ENCODE results near the gene DGCR6L.
"Not testable (repeated sequence)": the region's sequence is repeated elsewhere in the genome, so short reads cannot be mapped to it uniquely, and the experiment has no call there.

The DGCR6L gene
- long read RNA-seq, donor 1, transcript DGCR6L-203 (4 exons, 935 nt) = minor isoform, 5 of 100 reads
- long read RNA-seq, donor 1, transcript DGCR6L-201 (5 exons, 1,154 nt) = major isoform, 95 of 100 reads
- long read RNA-seq, donor 1, partial matches to known transcripts = 0 of 100 reads
- long read RNA-seq, donor 1, other reads (novel, unspliced or antisense) = 0 of 100 reads
- long read RNA-seq, donor 2, transcript DGCR6L-201 (5 exons, 1,154 nt) = major isoform, 37 of 49 reads
- long read RNA-seq, donor 2, partial matches to known transcripts = 6 of 49 reads
- long read RNA-seq, donor 2, other reads (novel, unspliced or antisense) = 5 of 49 reads
- long read RNA-seq, donor 3, transcript DGCR6L-201 (5 exons, 1,154 nt) = major isoform, 33 of 34 reads
- long read RNA-seq, donor 3, partial matches to known transcripts = 0 of 34 reads
- long read RNA-seq, donor 3, other reads (novel, unspliced or antisense) = 0 of 34 reads
- long read RNA-seq, donor 4, transcript DGCR6L-201 (5 exons, 1,154 nt) = major isoform, 36 of 61 reads
- long read RNA-seq, donor 4, partial matches to known transcripts = 23 of 61 reads
- long read RNA-seq, donor 4, other reads (novel, unspliced or antisense) = 0 of 61 reads
- long read RNA-seq, donor 5, transcript DGCR6L-201 (5 exons, 1,154 nt) = major isoform, 65 of 66 reads
- long read RNA-seq, donor 5, partial matches to known transcripts = 0 of 66 reads
- long read RNA-seq, donor 5, other reads (novel, unspliced or antisense) = 0 of 66 reads
- long read RNA-seq, donor 6, transcript DGCR6L-201 (5 exons, 1,154 nt) = major isoform, 49 of 54 reads
- long read RNA-seq, donor 6, partial matches to known transcripts = 5 of 54 reads
- long read RNA-seq, donor 6, other reads (novel, unspliced or antisense) = 0 of 54 reads
- long read RNA-seq, donor 7, transcript DGCR6L-201 (5 exons, 1,154 nt) = major isoform, 73 of 73 reads
- long read RNA-seq, donor 7, partial matches to known transcripts = 0 of 73 reads
- long read RNA-seq, donor 7, other reads (novel, unspliced or antisense) = 0 of 73 reads
- long read RNA-seq, donor 8, transcript DGCR6L-201 (5 exons, 1,154 nt) = major isoform, 56 of 76 reads
- long read RNA-seq, donor 8, partial matches to known transcripts = 20 of 76 reads
- long read RNA-seq, donor 8, other reads (novel, unspliced or antisense) = 0 of 76 reads

DNA sequence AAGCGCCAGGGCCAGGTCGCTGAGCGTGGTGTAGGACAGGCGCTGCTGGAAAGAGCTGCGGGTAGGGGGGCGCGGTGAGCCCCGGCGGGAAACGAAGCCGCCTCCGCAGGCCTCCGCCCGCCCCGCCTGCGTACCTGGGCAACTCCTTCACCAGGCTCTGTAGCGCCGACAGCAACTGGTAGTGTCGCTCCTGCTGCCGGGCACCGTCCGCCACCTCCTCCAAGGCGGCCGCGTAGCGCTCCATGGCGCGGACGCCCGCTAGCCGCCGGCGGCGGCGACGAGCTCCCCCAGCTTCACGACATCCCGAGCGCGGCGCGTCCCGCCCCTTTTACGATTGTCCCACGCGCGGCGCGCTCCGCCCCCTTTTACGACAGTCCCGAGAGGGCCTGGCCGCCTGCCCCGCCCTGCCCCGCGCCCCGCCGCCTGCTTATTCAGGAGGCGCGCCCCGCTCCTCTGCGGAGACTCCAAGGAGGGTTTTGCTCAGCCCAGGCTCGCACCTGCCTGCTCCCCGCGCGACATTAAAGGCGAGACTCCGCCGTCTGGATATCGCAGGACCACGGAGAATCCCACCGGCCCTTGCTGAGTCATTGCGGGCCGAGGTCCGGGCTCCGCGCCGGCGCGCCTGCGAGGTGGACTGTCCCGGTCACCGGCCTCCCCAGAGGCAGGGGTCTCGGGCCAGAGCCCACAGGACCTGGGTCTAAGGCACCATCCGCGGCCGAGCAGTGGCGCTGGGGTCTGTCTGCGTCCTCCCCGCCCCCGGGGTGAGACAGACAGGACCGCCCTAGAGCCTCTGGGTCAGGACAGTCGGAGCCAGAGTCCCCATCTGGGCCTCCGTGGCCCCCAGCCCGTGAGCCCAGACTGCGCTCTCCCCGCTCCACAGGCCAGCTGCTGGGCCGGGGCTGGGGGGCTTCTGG, at the start of gene DGCR6L:
Gene DGCR6L, minus strand, starts transcription at position 316 of the 914 bp plus-strand sequence. Its CDS starts 72 bp downstream, at position 244.
- peak; percentile 93 for DNase-seq

DNA sequence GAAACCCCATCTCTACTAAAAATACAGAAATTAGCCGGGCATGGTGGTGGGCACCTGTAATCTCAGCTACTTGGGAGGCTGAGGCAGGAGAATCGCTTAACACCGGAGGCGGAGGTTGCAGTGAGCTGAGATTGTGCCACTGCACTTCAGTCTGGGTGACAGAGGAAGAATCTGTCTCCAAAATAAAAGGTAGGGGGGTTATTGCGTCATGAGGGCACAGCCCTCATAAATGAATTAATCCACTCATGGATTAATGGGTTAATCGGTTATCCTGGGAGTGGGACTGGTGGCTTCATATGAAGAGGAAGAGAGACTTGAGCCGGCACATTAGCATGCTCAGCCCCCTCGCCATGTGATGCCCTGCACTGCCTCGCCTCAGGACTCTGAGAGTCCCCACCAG, 49.0 kb upstream of the DGCR6L start:
- not testable (repeated sequence) for DNase-seq

DNA sequence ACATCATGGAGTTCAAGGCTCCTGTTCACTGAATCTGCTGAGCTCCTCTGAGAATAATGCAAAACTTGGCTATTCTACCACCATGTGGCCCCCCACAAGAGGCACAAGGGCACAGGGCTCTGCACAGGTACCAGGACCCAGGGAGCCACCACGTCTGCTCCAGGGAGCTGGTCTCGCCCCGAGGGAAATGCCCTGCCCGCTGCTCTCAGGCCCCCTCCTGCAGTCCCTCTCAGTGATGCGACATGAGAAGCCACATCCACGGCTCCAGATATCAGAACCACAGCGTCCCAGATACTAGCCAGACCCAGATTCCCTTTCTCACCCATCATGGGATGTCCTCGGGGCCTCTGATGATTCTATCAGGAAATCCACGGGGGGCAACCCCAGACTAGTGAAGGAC, 47.0 kb upstream of the DGCR6L start:
- DNase-seq = not testable (repeated sequence)

DNA sequence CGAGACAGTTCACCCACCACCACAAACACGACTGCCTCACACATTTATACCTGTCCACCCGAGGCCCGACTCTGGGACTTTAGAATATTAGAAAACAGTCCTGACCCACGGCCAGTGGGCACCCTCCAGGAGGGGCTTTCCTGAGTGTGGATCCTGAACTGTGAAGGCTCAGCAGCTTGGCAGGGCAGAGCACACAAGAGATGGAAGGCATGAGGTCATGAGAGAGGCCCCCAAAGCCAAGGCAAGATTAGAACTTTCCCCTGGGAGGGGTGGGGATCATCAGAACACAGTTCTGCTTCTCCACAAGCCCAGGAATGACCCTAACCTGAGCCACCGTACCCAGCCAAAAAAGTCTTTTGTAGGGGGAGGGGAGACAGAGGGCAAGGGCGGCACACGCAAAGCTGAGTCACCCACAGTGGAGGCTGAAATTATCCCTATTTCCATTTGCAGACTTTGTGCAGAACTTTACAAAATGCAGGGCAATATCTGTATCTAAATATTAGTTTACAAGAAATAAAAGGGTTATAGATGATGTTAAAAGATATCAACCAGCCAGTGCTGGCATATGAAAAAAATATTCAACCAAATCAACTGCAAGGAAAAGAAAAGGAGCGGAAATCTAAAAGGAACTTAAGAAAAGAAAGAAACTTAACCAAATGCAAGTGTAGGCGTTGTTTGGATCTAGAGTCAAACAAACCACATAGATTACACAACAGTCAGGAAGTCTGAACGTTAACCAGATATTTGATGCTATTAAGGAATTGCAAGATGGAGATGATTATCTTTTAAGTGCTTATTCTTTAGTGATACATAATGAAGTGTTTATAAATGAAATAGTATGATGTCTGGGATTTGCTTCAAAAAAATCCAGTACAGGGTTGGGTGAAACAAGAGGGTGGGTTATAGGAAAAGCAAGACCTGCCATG, 44.7 kb upstream of the DGCR6L start:
- DNase-seq = not testable (repeated sequence)

DNA sequence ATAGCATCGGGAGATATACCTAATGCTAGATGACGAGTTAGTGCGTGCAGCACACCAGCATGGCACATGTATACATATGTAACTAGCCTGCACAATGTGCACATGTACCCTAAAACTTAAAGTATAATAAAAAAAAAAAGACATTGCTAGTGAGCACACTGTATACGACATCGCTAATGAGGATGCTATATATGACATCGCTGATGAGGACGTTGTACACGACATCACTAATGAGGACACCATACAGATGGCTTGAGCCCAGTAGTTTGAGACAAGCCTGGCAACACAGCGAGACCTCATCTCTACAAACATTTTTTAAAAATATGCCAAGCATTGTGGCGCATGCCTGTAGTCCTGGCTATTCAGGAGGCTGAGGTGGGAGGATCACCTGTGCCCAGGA, 42.5 kb upstream of the DGCR6L start:
- not testable (repeated sequence) for DNase-seq

DNA sequence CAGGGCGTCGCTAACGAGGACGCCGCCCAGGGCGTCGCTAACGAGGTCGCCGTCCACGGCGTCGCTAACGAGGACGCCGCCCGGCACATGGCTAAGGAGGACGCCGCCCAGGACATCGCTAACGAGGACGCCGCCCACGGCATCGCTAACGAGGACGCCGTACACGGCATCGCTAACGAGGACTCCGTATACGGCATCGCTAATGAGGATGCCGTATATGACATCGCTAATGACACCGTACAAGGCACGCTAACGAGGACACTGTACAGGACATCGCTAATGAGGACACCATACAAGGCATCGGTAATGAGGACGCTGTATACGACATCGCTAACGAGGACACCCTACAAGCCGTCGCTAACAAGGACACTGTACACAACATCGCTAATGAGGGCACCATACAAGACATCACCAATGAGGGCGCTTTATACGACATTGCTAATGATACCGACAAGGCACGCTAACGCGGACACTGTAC, 41.9 kb upstream of the DGCR6L start:
- not testable (repeated sequence) for DNase-seq

DNA sequence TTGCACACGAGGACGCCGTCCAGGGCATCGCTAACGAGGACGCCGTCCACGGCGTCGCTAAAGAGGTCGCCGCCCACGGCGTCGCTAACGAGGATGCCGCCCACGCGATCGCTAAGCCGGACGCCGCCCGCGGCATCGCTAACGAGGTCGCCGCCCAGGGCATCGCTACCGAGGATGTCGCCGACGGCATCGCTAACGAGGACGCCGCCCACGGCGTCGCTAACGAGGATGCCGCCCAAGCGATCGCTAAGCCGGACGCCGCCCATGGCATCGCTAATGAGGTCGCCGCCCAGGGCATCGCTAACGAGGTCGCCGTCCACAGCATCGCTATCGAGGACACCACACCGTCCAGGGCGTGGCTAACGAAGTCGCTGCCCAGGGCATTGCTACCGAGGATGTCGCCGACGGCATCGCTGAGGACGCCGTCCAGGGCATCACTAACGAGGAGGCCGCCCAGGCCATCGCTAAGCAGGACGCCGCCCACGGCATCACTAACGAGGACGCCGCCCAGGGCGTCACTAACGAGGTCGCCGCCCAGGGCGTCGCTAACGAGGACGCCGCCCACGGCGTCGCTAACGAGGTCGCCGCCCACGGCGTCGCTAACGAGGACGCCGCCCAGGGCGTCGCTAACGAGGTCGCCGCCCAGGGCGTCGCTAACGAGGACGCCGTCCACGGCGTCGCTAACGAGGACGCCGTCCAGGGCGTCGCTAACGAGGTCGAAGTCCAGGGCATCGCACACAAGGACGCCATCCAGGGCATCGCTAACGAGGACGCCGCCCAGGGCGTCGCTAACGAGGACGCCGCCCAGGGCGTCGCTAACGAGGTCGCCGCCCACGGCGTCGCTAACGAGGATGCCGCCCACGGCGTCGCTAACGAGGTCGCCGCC, 41.2 kb upstream of the DGCR6L start:
- not testable (repeated sequence) for DNase-seq

DNA sequence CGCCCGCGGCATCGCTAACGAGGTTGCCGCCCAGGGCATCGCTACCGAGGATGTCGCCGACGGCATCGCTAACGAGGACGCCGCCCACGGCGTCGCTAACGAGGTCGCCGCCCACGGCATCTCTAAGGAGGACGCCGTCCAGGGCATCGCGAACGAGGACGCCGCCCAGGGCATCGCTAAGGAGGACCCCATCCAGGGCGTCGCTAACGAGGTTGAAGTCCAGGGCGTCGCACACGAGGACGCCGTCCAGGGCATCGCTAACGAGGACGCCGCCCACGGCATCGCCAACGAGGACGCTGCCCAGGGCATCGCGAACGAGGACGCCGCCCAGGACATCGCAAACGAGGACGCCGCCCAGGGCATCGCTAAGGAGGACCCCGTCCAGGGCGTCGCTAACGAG, 40.4 kb upstream of the DGCR6L start:
- not testable (repeated sequence) for DNase-seq

DNA sequence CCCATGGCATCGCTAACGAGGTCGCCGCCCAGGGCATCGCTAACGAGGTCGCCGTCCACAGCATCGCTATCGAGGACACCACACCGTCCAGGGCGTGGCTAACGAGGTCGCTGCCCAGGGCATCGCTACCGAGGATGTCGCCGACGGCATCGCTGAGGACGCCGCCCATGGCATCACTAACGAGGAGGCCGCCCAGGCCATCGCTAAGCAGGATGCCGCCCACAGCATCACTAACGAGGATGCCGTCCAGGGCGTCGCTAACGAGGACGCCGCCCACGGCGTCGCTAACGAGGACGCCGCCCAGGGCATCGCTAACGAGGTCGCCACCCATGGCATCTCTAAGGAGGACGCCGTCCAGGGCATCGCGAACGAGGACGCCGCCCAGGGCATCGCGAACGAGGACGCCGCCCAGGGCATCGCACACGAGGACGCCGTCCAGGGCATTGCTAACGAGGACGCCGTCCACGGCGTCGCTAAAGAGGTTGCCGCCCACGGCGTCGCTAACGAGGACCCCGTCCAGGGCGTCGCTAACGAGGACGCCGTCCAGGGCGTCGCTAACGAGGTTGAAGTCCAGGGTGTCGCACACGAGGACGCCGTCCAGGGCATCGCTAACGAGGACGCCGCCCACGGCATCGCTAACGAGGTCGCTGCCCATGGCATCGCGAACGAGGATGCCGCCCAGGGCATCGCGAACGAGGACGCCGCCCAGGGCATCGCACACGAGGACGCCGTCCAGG, 38.8 kb upstream of the DGCR6L start:
- not testable (repeated sequence) for DNase-seq

DNA sequence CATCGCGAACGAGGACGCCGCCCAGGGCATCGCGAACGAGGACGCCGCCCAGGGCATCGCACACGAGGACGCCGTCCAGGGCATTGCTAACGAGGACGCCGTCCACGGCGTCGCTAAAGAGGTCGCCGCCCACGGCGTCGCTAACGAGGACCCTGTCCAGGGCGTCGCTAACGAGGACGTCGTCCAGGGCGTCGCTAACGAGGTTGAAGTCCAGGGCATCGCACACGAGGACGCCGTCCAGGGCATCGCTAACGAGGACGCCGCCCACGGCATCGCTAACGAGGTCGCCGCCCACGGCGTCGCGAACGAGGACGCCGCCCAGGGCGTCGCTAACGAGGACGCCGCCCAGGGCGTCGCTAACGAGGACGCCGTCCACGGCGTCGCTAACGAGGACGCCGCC, 38.1 kb upstream of the DGCR6L start:
- DNase-seq = not testable (repeated sequence)

DNA sequence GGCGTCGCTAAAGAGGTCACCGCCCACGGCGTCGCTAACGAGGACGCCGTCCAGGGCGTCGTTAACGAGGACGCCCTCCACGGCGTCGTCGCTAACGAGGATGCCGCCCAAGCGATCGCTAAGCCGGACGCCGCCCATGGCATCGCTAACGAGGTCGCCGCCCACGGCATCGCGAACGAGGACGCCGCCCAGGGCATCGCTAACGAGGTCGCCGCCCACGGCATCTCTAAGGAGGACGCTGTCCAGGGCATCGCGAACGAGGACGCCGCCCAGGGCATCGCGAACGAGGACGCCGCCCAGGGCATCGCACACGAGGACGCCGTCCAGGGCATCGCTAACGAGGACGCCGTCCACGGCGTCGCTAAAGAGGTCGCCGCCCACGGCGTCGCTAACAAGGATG, 37.0 kb upstream of the DGCR6L start:
- not testable (repeated sequence) for DNase-seq

DNA sequence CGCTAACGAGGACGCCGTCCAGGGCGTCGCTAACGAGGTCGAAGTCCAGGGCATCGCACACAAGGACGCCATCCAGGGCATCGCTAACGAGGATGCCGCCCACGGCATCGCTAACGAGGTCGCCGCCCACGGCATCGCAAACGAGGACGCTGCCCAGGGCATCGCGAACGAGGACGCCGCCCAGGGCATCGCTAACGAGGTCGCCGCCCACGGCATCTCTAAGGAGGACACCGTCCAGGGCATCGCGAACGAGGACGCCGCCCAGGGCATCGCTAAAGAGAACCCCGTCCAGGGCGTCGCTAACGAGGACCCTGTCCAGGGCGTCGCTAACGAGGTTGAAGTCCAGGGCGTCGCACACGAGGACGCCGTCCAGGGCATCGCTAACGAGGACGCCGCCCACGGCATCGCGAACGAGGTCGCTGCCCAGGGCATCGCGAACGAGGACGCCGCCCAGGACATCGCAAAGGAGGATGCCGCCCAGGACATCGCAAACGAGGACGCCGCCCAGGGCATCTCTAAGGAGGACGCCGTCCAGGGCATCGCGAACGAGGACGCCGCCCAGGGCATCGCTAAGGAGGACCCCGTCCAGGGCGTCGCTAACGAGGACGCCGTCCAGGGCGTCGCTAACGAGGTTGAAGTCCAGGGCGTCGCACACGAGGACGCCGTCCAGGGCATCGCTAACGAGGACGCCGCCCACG, 36.2 kb upstream of the DGCR6L start:
- not testable (repeated sequence) for DNase-seq

DNA sequence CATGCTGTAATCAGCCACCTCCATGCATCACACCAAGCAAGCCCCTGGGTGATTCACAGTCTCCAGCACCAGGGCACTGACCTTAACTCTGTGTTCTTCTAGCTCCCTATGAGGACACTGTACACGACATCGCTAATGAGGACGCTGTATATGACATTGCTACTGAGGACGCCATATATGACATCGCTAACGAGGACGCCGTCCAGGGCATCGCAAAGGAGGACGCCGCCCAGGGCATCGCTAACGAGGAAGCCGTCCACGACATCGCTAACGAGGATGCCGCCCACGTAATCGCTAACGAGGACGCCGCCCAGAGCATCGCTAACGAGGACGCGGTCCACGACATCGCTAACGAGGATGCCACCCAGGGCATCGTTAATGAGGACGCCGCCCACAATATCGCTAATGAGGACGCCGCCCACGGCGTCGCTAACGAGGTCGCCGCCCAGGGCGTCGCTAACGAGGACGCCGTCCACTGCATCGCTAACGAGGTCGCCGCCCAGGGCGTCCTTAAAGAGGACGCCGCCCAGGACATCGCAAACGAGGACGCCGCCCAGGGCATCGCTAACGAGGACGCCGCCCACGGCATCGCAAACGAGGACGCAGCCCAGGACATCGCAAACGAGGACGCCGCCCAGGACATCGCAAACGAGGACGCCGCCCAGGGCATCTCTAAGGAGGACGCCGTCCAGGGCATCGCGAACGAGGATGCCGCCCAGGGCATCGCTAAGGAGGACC, 34.5 kb upstream of the DGCR6L start:
- DNase-seq = no peak

DNA sequence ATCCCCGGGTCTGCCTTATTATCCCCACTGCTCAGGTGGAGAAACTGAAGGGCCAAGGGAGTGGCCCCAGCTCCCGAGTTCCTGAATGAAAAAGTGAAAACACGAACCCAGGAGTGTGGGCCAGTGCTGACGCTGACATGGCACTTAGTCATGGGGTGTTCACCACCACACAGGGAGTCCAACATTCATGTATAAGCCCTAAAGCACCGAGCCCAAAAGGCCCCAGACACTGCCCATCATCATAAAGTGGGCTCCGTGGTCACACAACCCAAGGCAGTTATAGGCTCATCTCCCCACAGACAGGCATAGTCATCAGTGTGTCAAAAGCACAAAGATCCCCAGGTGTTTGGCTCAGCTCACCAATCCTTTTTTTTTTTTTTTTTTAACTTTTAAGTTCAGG, 32.7 kb upstream of the DGCR6L start:
- DNase-seq = not testable (repeated sequence)

DNA sequence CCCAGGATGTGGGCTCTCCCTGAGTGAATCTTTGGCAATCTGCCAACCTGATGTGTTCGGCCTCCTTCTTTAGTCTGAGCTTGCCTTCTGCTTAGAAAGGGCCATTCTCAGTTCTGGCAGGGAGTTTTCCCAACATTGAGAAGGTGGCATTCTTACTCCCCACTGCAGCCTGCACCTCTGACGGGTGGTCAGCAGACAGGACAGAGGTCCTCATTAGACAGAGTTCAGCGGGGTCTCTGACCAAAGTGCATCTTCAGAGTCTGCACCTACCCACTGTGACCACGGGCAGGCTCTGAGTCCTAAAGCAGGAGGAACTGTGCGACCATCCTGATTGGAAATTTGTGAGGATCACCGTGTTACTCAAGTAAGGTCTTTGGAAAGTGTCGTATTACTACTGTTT, 26.7 kb upstream of the DGCR6L start:
- not testable (repeated sequence) for DNase-seq

DNA sequence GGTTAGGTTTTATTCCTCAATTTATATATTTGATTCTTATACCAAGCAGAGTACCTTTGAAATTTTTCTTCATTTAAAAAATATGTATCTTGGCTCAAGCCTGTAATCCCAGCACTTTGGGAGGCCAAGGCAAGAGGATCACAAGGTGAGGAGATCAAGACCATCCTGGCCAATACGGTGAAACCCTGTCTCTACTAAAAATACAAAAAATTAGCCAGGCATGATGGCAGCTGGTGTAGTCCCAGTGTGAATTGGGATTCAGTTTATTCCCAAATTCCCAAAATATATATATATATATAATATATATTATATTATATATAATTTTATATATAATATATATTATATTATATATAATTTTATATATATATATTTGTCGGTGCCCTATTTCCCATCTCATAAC, 18.4 kb upstream of the DGCR6L start:
- DNase-seq = not testable (repeated sequence)

DNA sequence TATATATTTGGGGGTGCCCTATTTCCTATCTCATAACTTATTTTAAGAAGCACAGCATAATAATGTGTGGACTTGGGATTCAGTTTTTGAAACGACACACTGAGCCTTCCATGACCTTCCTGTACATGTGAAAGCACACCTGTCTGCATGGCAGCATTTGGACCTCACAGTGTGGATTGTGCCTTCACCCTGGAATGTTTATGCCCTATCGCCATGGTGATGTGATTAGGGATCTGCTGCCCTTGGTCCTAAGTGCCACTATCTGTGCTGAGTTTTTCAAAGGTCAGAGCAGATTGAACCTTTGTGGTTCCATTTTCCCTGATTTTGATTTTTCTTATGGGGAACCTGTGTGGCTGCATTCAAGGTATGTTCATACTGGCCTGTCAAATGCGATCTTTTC, 17.9 kb upstream of the DGCR6L start:
- DNase-seq = not testable (repeated sequence)
